Measurements from ENCODE around the gene RYR3.
"Not testable (repeated sequence)": the region's sequence is repeated elsewhere in the genome, so short reads cannot be mapped to it uniquely, and the experiment has no call there.

The RYR3 gene

GRCh38 chr15:33526532-33526931 is 215.8 kb downstream of the RYR3 start:
- DNase-seq, result no peak

- no peak for DNase-seq
Observed at GRCh38 chr15:33533197-33533596, 222.4 kb downstream of the RYR3 start.

GRCh38 chr15:33534642-33535041 is 223.9 kb downstream of the RYR3 start:
- DNase-seq, result no peak

- no peak for DNase-seq
Observed at GRCh38 chr15:33535135-33535534, 224.4 kb downstream of the RYR3 start.

- DNase-seq, result no peak
Observed at GRCh38 chr15:33539825-33540573, 229.2 kb downstream of the RYR3 start.

- no peak for DNase-seq
Observed at GRCh38 chr15:33543957-33544356, 233.2 kb downstream of the RYR3 start.

- DNase-seq, result no peak
Observed at GRCh38 chr15:33545866-33546265, 235.1 kb downstream of the RYR3 start.

GRCh38 chr15:33547876-33548275 is 237.1 kb downstream of the RYR3 start:
- DNase-seq, result no peak

- no peak for DNase-seq
Observed at GRCh38 chr15:33551860-33552259, 241.1 kb downstream of the RYR3 start.

GRCh38 chr15:33553157-33553556 is 242.4 kb downstream of the RYR3 start:
- no peak for DNase-seq

GRCh38 chr15:33559207-33559890 is 248.6 kb downstream of the RYR3 start:
- DNase-seq, result no peak

- no peak for DNase-seq
Observed at GRCh38 chr15:33561407-33561806, 250.6 kb downstream of the RYR3 start.

- DNase-seq, result no peak
Observed at GRCh38 chr15:33561967-33562366, 251.2 kb downstream of the RYR3 start.

GRCh38 chr15:33565094-33565493 is 254.3 kb downstream of the RYR3 start:
- no peak for DNase-seq

- no peak for DNase-seq
Observed at GRCh38 chr15:33567652-33568051, 256.9 kb downstream of the RYR3 start.

- DNase-seq, result no peak
Observed at GRCh38 chr15:33569036-33569435, 258.3 kb downstream of the RYR3 start.

GRCh38 chr15:33577911-33578310 is 267.1 kb downstream of the RYR3 start:
- not testable (repeated sequence) for DNase-seq

- DNase-seq, result no peak
Observed at GRCh38 chr15:33580526-33580925, 269.8 kb downstream of the RYR3 start.

GRCh38 chr15:33581032-33581431 is 270.3 kb downstream of the RYR3 start:
- DNase-seq, result no peak

- no peak for DNase-seq
Observed at GRCh38 chr15:33584797-33585196, 274.0 kb downstream of the RYR3 start.

- no peak for DNase-seq
Observed at GRCh38 chr15:33586786-33587697, 276.3 kb downstream of the RYR3 start.

GRCh38 chr15:33587773-33588172 is 277.0 kb downstream of the RYR3 start:
- DNase-seq, result no peak

- DNase-seq, result no peak
Observed at GRCh38 chr15:33592864-33593263, 282.1 kb downstream of the RYR3 start.
